GM18870 (cell line): ENCODE measurements around the gene KCNH6.
A peak's percentile ranks its signal among the peaks of the same experiment; 100 is the strongest.

ENCODE experiments used
- ATAC-seq: cut with Tn5 transposase; IDR thresholded peaks from one replicate; pipeline ENCODE4 v1.9.1; 2021; ENCODE audit warnings: moderate library complexity; ENCODE audit not compliant: unreplicated experiment

KCNH6 gene

DNA sequence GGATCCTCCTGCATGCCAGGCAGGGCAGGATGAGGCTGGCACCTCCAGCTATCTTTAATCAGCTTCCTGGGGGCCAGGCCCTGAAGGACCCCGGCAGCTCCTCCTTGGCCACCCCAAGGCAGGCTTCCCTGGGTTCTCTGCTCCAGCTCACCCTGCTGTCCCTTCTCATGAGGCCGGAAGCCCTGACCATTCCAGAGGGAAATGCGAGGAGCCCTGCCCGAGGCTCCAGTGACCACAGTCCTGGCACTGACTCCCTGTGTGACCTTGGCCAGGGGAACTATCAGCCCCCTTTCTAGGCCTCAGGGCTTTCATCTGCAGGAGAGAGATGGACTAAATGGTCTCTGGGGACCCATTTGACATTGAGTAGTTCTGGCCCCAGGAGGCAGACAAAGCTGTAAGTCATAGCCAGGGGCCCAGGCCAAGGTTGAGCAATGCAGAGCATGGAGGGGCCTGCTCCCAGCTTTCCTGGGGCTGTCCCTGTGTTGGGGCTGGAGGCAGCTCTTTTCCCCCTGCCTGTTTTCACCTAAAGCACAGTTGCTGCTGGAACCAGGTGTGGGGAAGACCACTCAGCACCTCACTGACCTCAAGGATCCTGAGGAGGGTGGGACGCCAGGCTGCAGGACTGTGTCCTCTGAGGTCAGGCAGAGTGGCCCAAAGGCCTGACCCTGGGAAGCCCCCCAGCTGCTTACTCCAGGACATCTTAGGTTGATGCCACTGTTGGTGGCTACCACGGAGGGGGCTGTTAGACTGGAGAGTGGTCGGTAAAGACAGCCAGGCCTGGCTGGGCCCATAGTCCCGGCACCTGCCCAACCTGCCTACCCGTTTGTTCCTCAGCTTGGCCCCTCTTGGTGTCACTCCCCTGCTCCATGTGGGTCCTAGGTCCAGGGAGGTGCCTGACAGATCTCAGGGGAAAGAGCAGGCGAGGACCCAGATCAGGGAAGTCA is 8.1 kb downstream of the KCNH6 start:
- ATAC-seq, result no peak

- ATAC-seq, result no peak
Measured at GRCh38 chr17:63533433-63534077, 10.4 kb downstream of the KCNH6 start.

DNA sequence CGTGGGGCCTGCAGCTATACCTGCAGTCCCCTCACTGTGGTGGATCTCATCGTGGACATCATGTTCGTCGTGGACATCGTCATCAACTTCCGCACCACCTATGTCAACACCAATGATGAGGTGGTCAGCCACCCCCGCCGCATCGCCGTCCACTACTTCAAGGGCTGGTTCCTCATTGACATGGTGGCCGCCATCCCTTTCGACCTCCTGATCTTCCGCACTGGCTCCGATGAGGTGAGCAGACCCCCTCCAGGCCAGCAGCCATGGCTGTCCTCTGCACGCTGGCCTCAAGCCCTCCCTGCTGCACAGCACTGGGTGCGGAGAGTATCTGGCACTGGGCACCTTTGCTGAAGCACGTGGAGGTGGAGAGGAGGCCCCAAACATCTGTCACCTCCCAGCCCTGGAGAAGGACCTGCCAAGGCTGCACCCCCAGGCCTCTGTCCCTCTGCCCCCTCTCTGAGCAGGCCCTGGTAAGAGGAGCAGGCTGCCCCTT is 11.0 kb downstream of the KCNH6 start:
- ATAC-seq, result no peak

GRCh38 chr17:63534816-63535455 is 11.8 kb downstream of the KCNH6 start:
- no peak for ATAC-seq

GRCh38 chr17:63535640-63536039 is 12.5 kb downstream of the KCNH6 start:
- ATAC-seq, result no peak

DNA sequence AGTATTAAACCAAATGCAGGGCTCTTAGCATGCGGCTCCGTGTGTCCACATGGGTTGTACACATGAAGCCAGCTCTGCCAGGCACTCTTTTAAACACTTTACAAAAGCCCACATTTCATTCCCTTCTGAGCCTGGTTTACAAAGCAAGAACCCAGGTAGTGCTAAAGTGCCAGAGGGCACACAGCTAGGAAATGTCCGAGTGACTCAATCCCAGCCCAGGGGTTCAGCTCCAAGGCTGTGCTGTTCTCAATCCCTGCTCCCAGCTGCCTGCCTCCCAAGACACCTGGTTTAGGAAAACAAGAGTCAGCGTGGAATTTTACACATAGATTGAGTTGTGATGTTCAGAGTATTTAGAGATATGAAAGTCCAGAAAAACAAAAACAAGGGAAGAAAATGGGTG is 13.8 kb downstream of the KCNH6 start:
- ATAC-seq, result no peak

DNA sequence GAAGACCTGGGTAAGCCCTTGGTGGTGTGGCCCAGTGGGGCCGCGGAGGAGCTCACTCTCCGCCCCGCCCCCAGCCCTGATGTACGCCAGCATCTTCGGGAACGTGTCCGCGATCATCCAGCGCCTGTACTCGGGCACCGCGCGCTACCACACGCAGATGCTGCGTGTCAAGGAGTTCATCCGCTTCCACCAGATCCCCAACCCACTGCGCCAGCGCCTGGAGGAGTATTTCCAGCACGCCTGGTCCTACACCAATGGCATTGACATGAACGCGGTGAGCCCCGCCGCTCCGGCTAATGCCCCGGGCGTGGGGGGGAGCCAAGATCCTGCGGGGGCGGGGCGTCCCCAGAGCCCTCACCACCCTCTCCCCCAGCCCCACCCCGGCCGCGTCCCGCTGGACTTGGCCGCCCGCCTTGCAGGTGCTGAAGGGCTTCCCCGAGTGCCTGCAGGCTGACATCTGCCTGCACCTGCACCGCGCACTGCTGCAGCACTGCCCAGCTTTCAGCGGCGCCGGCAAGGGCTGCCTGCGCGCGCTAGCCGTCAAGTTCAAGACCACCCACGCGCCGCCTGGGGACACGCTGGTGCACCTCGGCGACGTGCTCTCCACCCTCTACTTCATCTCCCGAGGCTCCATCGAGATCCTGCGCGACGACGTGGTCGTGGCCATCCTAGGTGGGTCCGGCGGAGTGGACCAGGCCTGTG is 15.0 kb downstream of the KCNH6 start:
- ATAC-seq, result no peak

- ATAC-seq, result no peak
Measured at GRCh38 chr17:63538693-63539595, 15.8 kb downstream of the KCNH6 start.

DNA sequence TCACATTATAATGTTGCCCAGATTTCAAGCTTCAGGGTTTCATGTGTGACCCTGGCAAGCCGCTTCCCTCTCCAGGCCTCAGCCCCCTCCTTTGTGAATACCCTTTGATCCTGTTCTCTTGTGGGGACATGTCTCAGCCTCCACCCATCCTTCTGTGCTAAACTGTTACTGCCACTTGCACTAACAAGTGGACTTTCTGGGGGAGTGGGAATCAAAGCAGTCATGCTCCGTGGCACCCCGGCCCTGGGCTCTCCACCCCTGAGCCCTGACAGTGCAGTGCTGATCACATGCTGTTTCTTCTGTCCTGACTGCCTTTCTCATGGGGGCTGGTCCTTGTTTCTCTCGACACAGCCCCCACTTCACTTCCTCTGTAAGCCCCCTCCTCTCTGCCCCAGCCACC is 17.4 kb downstream of the KCNH6 start:
- no peak for ATAC-seq

GRCh38 chr17:63542218-63542545 is 19.0 kb downstream of the KCNH6 start:
- ATAC-seq, result no peak

DNA sequence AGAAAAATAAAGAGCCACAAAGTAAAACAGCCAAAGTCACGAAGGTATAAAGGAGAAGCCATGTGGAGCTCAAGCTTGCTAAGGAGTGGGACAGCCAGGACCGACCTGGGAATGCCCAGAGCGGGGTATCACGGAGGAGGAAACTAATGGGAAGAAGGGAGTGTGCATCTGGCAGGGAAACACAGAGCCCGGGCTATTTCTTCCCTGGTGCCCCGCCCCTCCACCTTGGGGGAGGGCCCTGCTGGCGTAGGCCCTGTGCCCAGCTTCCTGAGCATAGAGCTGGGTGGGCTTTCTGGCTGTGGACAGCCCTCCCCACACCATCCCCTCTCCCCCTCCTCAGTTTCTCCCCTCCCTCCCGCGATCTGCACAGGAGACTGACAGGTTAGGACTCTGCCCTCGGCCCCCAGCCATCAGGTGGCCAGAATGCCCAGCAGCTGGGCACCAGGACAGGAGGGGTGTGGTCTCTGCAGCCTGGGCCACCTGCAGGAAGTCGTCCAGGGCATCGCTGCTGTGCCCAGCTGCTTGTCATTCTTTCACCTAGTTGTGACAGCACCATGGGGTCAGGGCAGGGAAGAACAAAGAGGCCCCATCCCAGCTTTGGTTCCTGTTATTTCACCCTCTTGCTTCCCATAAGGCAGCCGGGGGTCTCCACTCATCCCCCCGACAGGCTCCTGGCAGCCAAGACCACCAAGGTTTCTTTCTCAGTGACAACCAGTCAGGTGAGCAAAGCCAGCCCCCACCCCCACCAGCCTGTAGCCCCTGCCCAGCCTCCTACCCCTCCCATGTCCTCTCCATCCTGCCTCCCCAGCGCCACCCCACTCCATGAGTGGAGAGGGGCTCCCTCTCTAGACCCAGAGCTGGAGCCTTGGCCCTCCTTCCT is 20.0 kb downstream of the KCNH6 start:
- no peak for ATAC-seq

DNA sequence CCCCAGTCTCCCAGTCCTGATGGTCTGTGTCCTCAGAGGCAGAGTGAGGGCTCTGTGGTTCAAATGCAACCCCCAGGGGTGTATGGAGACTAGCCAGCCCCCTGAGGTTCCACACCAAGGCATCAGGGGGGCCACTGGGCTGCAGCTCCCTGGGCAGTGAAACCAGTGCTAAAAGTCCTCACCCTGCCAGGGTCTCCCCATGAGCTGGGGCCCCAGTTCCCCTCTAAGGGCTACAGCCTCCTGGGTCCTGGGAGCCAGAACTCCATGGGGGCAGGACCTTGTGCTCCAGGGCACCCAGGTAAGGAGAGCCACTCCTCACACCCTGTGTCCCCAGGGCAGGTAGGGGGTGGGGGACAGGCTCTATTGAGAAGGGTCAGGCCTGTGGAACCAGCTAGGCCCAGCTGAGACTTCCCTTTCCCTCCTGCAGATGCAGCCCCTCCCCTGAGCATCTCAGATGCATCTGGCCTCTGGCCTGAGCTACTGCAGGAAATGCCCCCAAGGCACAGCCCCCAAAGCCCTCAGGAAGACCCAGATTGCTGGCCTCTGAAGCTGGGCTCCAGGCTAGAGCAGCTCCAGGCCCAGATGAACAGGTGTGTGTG is 20.8 kb downstream of the KCNH6 start:
- ATAC-seq, result no peak

DNA sequence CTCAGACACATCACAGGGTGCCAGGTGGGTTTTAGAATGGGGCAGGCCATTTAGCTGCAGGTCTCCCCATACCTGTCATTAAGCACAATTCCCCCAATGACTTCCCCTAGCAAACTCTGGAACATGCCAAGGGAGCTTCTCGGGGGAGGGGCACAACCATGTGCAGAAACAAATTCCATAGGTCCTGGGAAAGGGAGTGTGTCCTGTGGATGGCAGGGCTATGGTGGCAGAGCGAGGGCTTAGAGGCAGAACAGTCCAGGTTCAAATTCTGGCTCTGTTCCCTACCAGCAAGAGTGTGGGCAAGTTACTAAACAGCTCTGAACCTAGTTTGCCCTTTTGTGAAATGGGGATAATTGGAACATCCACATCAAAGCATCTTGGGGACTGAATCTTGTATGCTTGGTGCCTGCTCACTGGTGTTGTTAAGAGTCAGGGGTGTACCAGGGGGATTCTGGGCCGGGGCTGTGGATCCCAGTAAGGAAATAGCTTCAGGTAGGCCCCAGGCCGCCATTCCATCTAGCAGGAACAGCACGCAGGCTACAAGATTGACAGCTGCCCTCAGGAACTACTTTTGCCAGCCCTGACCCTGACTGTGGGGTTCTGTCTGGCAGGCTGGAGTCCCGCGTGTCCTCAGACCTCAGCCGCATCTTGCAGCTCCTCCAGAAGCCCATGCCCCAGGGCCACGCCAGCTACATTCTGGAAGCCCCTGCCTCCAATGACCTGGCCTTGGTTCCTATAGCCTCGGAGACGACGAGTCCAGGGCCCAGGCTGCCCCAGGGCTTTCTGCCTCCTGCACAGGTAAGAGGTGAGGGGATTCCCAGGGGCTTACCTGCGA is 21.5 kb downstream of the KCNH6 start:
- no peak for ATAC-seq

DNA sequence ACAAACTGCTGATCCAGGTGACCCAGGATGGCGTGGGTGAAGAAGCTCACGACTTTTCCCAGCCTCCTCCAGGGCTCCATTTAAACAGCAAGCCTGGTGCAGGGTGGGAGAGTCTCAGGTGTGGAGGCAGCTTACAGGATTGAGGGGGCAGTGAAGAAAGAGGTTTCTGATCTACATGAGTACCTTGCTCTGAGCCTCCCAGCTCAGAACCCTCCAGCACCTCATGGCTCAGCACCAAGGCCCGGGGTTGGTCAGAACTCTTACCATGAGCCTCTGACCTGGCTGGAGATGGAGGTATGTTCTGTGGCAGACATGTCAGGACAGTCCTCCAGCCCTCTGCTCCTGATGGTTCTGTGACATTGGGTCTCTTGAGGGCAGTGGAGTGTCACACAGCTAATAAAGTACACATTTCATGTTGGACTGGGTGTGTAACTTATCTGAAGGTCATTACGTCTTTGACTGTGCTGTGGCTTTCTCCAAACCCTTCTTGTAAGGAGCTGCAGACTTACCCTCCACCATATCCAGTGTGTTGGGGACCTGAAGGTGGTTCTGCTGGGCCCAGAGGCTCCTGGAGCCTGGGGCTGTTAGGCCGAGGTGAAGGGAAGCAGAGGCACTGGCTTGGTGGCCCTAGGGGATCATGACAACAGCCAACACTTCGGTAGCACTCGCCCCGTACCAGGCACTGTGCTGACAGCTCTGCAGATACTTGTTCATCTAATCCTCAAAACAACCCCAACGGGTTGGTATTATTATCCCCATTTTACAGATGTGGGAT is 23.3 kb downstream of the KCNH6 start:
- no peak for ATAC-seq

DNA sequence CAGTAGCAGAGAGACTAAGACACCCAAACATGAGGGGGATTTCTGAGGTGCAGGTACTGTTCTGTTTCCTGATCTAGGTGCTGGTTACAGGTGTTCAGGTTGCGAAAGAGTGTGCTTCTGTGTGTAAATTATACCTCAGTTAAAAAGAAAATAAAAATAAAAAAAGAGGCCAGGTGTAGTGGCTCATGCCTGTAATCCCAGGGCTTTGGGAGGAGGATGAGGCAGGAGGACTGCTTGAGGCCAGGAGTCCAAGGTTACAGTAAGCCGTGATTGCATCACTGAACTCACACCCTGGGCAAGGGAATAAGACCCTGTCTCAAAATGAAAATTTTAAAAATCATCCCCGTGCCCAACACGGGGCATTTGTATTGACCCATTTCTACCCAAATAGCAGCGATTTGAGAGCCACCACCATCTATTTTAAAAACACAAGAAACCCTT is 23.9 kb downstream of the KCNH6 start:
- ATAC-seq, result no peak

- ATAC-seq, result peak; percentile 11
Measured at GRCh38 chr17:63549289-63549945, 26.3 kb downstream of the KCNH6 start.
